MM.1S (cell line): ENCODE data around the gene B4GALNT3.

Source experiments
- DNase-seq: peaks from one replicate; pipeline ENCODE4 v3.0.0-alpha.2; 2015
- H2AFZ ChIP-seq: fragments of 300-600 bp; sonication (generic); 2 replicates; pipeline ENCODE4 v1.6.0; 2016; ENCODE audit warnings: antibody characterized with exemption, low read length
- H3F3A ChIP-seq: fragments of 300-600 bp; sonication (generic); 2 replicates; pipeline ENCODE4 v1.6.1; 2016; ENCODE audit warnings: mild to moderate bottlenecking, antibody characterized with exemption, low read length, moderate library complexity, mixed read lengths; ENCODE audit not compliant: insufficient read depth
- H3K27ac ChIP-seq: fragments of 300-600 bp; sonication (generic); 2 replicates; pipeline ENCODE4 v1.5.1; 2016; ENCODE audit warnings: mild to moderate bottlenecking, low read length
- H3K27me3 ChIP-seq: fragments of 300-600 bp; sonication (generic); replicated peaks from 2 replicates; pipeline ENCODE4 v1.6.0; 2016; ENCODE audit warnings: low read length; ENCODE audit not compliant: insufficient read depth
- H3K36me3 ChIP-seq: fragments of 300-600 bp; sonication (generic); replicated peaks from 2 replicates; pipeline ENCODE4 v1.6.1; 2016; ENCODE audit warnings: mild to moderate bottlenecking, low read length, mixed read lengths; ENCODE audit not compliant: insufficient read depth
- H3K4me1 ChIP-seq: fragments of 300-600 bp; sonication (generic); 2 replicates; pipeline ENCODE4 v1.6.1; 2016; ENCODE audit warnings: low read length, mixed read lengths
- H3K4me2 ChIP-seq: fragments of 300-600 bp; sonication (generic); 2 replicates; pipeline ENCODE4 v1.6.0; 2016; ENCODE audit warnings: low read depth, low read length
- H3K4me3 ChIP-seq: fragments of 300-600 bp; sonication (generic); 2 replicates; pipeline ENCODE4 v1.5.1; 2016; ENCODE audit warnings: low read length, mixed read lengths
- H3K79me2 ChIP-seq: fragments of 300-600 bp; sonication (generic); 2 replicates; pipeline ENCODE4 v1.6.1; 2016; ENCODE audit warnings: mixed run types, low read length, mixed read lengths
- H3K9ac ChIP-seq: fragments of 300-600 bp; sonication (generic); 2 replicates; pipeline ENCODE4 v1.6.1; 2016; ENCODE audit warnings: low read length, mixed read lengths
- H3K9me2 ChIP-seq: fragments of 300-600 bp; sonication (generic); replicated peaks from 2 replicates; pipeline ENCODE4 v1.6.1; 2016; ENCODE audit warnings: mild to moderate bottlenecking, low read length, mixed read lengths; ENCODE audit not compliant: insufficient read depth
- H3K9me3 ChIP-seq: fragments of 300-600 bp; sonication (generic); replicated peaks from 2 replicates; pipeline ENCODE4 v1.6.1; 2016; ENCODE audit warnings: mild to moderate bottlenecking, low read length, mixed read lengths; ENCODE audit not compliant: insufficient read depth
- H4K20me1 ChIP-seq: fragments of 300-600 bp; sonication (generic); 2 replicates; pipeline ENCODE4 v1.6.1; 2016; ENCODE audit warnings: mild to moderate bottlenecking, low read length, moderate library complexity, mixed read lengths; ENCODE audit not compliant: insufficient read depth
- CTCF ChIP-seq: fragments of 300-600 bp; sonication (generic); IDR thresholded peaks from 2 replicates; pipeline ENCODE4 v1.5.1; 2016; ENCODE audit warnings: antibody characterized with exemption, low read length, mixed read lengths
- EZH2 ChIP-seq: fragments of 300-600 bp; sonication (generic); optimal IDR thresholded peaks from 2 replicates; pipeline ENCODE3; 2017; ENCODE audit warnings: low read depth, mild to moderate bottlenecking, antibody characterized with exemption, low read length, mixed read lengths
- EZH2phosphoT487 ChIP-seq: fragments of 300-600 bp; sonication (generic); IDR thresholded peaks from 2 replicates; pipeline ENCODE4 v1.6.1; 2018; ENCODE audit warnings: antibody characterized with exemption, low read length

B4GALNT3 gene

GRCh38 chr12:449203-449602 lies 10.5 kb upstream of the B4GALNT3 start:
- Histone ChIP-seq H3K4me1 (no peaks in the 10 kb centered on the region), H3K9me2 (no peaks in the 10 kb centered on the region), H3F3A (no peaks in the 10 kb centered on the region), H3K27me3 (no peaks in the 10 kb centered on the region), H3K4me3 (no peak overlapping the region), H3K36me3 (no peaks in the 10 kb centered on the region), H3K9me3 (no peaks in the 10 kb centered on the region), H3K79me2 (no peaks in the 10 kb centered on the region), H2AFZ (no peak overlapping the region), H4K20me1 (no peaks in the 10 kb centered on the region), H3K4me2 (no peak overlapping the region), H3K27ac (no peak overlapping the region), H3K9ac (no peak overlapping the region)
- TF ChIP-seq CTCF: no peak
- TF ChIP-seq EZH2: no peak
- no peak for TF ChIP-seq EZH2phosphoT487
- DNase-seq: no peak

GRCh38 chr12:450438-450837 lies 9.3 kb upstream of the B4GALNT3 start:
- Histone ChIP-seq H3K9me3 (no peaks in the 10 kb centered on the region), H3K27me3 (0 out of 2 replicates have a peak, but pooled peaks cover 3% of the 10 kb centered on the region), H3K27ac (no peak overlapping the region), H2AFZ (no peak overlapping the region), H3F3A (no peaks in the 10 kb centered on the region), H3K9ac (no peak overlapping the region), H3K4me3 (no peak overlapping the region), H3K36me3 (no peaks in the 10 kb centered on the region), H3K9me2 (no peaks in the 10 kb centered on the region), H3K4me1 (no peaks in the 10 kb centered on the region), H3K79me2 (no peaks in the 10 kb centered on the region), H4K20me1 (no peaks in the 10 kb centered on the region), H3K4me2 (no peak overlapping the region)
- DNase-seq: no peak
- no peak for TF ChIP-seq EZH2
- TF ChIP-seq CTCF: no peak
- TF ChIP-seq EZH2phosphoT487: no peak

GRCh38 chr12:452667-453210 lies 7.0 kb upstream of the B4GALNT3 start:
- Histone ChIP-seq H3K4me2 (peak overlapping the region; percentile 41; the same call in 1 of the 2 replicates), H3K9me2 (no peaks in the 10 kb centered on the region), H3K9me3 (no peaks in the 10 kb centered on the region), H3K27me3 (peaks cover 15% of the 10 kb centered on the region), H3K27ac (no peak overlapping the region), H3K4me1 (no peaks in the 10 kb centered on the region), H3K36me3 (no peaks in the 10 kb centered on the region), H3K9ac (no peak overlapping the region), H3F3A (no peaks in the 10 kb centered on the region), H3K4me3 (no peak overlapping the region), H3K79me2 (no peaks in the 10 kb centered on the region), H4K20me1 (no peaks in the 10 kb centered on the region), H2AFZ (no peak overlapping the region)
- TF ChIP-seq EZH2phosphoT487: no peak
- DNase-seq: peak; percentile 65

- Histone ChIP-seq H3K9me3 (no peaks in the 10 kb centered on the region), H3K79me2 (no peaks in the 10 kb centered on the region), H3K9me2 (no peaks in the 10 kb centered on the region), H3K4me2 (no peak overlapping the region), H3K4me3 (no peak overlapping the region), H3K27ac (no peak overlapping the region), H3F3A (no peaks in the 10 kb centered on the region), H3K27me3 (peaks cover 34% of the 10 kb centered on the region), H4K20me1 (no peaks in the 10 kb centered on the region), H3K4me1 (0 out of 2 replicates have a peak, but pooled peaks cover 4% of the 10 kb centered on the region), H3K9ac (no peak overlapping the region), H3K36me3 (no peaks in the 10 kb centered on the region), H2AFZ (no peak overlapping the region)
- no peak for TF ChIP-seq CTCF
- TF ChIP-seq EZH2phosphoT487: no peak
- no peak for TF ChIP-seq EZH2
- DNase-seq: no peak
These were observed 4.9 kb upstream of the B4GALNT3 start for GRCh38 chr12:454833-455232.
